ENCODE results near the gene AANAT. TPM values are rescaled to one million over a fixed set of nuclear protein-coding genes. Genes with fewer than 3 reads are reported as not detected.

AANAT gene
- total RNA-seq, 2 donors from 2014 or later = not detected

DNA sequence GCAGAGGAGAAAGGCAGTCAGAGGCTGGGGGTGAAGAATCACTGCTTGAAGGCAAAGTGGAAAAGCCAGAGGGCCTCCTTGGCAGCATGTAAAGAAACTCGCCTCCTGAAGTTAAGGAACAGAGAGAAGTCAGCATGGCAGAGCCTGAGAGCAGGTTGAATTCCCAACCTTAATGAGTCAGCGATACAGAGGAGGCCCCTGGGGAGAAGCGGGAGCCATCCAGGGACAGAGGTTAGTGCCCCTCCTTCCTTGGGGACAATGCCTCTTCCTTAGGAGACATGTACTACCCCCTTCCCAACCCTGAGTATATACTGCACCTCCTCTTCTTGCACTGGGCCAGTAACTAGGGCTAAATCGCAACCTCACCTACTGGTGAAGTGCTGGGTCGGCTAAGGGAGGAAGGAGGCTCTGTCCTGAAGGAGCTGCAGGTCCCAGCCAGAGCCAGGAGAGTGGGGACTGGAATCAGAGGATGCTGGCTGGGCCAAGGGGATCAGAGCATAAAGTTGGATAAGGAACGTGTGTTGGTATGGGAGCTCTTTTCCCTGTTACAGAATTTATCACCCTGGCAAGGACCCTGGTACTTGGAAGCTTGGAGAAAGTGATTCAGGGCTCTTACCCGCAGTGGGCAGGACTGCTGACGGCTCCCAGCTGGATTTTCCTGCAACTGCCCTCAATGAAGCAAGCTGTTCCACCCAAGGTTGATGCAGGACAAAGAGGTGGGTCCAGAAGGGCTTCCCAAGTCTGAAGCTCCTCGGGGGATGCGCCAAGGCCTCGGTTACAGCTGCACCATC is 5.4 kb upstream of the AANAT start:
- intact Hi-C loops (cut with DNase I) = no loop called here
- DNase-seq (no peak), ATAC-seq (no peak)

DNA sequence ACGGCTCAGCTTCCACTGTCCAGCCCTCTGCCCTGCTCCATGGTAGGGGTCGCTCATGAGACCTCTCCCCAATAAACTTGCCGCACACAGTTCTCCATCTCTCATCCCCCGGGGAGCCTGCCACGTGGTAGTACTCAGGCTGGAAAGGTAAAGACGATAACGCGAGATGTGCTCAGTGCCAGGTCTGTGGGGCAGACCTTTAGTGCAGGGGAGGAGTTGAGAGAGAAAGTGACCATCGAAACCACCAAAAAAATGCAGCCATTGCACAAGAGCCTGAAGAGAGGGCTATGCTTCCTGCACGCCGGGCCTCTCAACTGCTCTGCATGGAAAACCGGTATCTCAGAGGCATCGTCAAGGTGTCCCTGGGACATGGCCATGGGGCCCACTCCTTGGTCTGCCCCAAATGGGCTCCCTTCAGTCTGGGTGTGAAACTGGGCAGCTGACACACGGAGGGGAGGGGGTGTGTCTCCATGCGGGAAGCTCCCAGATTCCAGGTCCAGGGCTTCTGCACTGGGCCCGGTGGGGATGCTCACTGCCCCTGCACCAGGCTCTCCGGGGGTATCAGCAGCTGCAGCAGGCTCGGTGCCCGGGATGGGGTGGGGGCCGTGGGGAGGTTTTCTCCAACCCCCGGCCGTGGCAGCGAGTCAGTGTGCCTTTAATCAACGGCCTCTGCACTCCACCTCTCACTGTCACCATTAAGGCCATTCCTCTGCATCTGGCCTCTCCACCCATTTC is 4.7 kb upstream of the AANAT start:
- no peak for DNase-seq
- intact Hi-C loops (cut with DNase I) = no loop called here

DNA sequence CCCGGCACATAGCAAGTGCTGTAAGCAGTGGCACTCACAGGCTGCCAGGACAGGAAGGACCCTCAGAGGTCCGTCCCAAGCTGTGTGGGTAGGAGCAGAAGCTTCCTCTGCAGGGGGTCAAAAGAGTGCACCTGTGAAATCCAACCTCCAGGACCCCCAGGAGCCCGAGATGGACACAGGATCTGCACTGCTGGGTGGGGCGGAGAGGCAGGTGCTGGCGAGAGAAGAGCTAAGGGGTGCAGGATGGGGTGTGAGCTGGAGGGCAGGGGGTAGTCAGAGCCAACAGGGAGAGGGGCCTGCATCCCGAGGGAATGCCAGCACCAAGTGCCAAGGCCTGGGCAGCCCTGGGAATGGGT is 650 bp upstream of the AANAT start:
- DNase-seq (no peak), ATAC-seq (no peak)
- intact Hi-C loops (cut with DNase I) = loop anchor here (1.0 kb wide), 1 partner anchor 40 kb away; no protein-coding TSS in a partner anchor

More for the DNA sequence above, 4.7 kb upstream of the AANAT start:
- no peak for ATAC-seq

DNA sequence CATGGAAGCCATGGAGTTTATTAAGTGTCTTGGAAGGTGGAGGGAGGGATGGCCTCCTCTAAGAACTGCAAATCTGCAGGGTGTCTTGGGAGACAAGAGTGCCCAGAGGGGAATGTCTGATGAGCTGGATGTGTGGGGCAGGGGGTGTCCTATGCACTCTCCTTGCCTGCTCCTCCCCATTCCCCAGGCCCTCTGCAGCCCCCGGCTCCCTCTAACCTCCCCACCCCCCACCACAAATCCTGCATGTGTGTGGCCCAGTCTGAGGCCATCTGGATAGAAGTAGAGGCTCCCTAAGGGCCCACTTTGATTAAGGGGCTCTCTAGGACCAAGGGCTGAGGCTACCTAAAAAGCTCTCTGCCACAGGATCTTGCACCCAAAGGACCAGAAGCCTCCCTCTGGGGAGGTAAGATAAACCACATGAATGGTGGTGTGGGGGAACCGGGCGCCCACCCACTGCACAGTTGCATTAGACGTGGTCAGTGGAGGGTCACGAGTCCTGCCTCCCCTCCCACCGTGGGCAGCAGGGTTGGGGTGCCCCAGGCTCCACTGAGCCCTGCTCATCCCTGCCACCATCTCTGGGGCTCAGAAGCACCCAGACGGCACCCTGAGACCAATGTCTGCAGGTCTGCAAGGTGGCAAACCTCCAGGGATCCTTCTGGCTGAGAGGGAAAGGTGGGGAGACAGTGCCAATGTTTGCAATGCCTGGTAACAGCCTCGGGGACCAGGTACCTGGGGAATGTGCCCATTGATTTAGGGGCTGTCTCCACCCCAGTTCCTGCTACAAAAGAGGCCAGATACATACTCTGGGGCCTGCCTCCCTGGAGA is 618 bp downstream of the AANAT start:
- intact Hi-C loops (cut with DNase I) = no loop called here
- DNase-seq (no peak), ATAC-seq (no peak)

DNA sequence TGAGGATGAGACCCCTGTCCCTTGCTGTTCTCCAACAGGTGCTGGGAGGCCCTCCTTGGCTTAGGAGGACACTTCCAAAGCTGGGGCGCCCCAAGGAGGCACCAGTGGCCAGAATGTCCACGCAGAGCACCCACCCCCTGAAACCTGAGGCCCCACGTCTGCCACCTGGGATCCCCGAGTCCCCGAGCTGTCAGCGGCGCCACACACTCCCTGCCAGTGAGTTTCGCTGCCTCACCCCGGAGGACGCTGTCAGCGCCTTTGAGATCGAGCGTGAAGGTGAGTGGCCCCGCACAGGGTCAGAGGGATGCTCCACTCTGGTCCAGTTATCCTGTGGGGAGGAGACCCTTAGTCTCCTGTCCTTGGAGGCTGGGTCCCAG is 1.2 kb downstream of the AANAT start:
- intact Hi-C loops (cut with DNase I) = no loop called here

DNA sequence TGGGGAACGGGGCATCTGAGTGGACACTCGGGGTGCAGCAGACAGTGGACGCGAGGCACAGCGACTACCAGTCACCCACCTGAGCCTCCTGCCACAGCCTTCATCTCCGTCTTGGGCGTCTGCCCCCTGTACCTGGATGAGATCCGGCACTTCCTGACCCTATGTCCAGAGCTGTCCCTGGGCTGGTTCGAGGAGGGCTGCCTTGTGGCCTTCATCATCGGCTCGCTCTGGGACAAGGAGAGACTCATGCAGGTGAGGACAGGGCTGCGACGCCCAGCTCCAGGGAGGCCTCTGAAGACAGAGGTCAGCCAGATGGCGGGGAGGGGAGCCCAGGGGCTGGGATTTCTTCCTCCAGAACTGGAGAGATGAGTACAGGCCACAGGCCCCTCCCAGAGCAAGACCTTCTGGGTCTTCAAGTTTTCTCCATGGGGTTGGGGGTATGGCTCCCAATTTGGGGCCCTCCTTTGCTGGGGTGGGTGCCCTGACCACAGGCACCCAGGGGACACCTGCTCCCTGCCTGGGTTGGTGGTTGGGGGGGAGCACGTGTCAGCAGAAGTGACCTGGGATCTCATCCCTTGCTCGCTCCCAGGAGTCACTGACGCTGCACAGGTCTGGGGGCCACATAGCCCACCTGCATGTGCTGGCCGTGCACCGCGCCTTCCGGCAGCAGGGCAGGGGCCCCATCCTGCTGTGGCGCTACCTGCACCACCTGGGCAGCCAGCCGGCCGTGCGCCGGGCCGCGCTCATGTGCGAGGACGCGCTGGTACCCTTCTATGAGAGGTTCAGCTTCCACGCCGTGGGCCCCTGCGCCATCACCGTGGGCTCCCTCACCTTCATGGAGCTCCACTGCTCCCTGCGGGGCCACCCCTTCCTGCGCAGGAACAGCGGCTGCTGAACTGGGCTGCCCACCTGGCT is 1.9 kb downstream of the AANAT start:
- DNase-seq (no peak), ATAC-seq (no peak)
- intact Hi-C loops (cut with DNase I) = no loop called here

More for the DNA sequence above, 1.2 kb downstream of the AANAT start:
- ATAC-seq = no peak
- DNase-seq = no peak

DNA sequence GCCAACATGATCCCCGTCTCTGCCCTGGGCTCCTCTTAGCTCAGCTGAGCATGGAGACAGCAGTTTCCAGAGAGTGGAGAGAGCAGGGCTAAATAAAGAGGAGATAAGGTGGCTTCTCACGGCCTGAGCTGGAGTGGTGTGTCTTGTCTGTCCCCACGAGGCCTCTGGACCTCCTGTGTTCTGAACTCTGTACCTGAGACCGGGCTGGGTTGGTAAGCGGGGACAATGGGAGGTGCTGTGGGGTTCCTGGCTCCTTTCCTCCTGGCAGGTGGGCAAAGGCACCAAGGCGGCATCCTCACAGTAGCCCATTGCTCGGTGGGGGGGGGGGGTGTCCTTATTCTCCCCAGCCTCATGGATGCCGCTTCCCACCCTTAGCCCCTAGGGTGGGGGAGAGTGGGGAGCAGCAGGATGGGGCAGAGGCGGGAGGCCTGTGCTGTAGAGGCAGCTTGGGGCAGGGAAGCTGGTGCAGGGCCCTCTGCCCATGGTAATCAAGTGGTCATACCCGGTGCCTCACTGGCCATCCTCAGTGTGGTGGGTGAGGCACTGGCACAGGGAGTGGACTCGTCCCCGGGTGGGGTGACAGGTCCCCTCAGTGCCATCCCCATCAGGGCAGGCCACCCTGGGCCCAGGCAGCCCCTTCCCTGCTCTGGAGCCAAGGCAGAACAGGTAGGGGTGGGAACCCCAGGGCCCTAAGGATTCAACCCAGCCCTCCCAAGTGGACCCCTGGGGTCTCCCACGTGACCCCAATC is 2.8 kb downstream of the AANAT start:
- no peak for ATAC-seq
- DNase-seq = no peak
- intact Hi-C loops (cut with DNase I) = no loop called here

DNA sequence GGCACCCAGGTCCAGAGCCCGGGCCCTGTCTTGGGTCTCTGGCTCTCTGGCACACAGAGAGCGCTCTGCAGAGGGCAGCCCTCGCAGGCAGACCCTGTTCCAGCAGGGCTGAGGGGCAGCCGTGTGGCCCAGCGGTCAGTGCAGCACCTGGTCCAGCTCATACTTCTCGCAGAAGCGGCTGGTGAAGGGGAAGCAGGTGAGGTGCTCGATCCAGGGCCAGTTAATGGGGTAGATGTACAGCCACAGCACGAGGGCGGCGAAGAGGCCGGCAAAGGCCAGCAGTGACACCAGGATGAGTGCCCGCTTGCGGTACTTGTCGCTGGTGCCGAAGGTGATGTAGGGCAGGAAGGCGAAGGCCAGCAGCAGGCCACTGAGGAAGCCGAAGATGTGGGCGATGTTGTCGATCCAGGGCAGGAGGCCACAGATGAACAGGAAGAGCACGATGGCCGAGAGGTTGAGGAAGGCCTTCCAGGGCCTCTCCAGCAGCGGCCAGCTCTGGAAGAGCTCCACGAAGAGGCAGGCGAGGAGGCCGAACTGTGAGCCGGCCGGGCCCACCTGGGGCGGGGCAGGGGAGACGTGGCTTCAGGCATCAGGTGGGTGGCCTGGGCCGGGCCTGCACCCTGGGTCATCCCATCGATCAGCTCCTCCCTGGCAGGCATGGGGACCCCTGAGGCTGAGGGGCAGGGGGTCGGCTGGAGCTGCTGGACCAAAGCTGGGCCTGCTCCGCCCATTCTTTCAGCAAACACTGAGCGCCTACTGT is 4.3 kb downstream of the AANAT start:
- DNase-seq (no peak), ATAC-seq (no peak)
- intact Hi-C loops (cut with DNase I) = no loop called here

DNA sequence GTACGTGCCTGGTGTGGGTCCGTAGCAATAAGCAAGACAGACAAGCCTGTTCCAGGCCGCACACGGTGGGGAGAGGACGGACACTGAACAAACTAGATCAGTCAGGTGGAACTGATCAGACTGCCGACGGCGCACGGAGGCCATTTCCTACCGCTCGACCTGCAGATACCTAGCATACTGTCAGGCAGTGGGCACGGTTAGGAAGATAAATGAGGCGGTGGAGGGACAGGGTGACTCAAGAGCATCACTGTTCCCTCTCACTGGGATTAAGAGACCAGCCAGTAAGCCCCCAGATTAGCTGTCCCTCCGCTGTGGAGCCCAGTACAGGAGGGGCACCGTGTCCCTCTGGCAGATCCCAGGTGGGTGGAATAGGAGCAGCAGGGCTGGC is 4.8 kb downstream of the AANAT start:
- intact Hi-C loops (cut with DNase I) = no loop called here
- DNase-seq = no peak
- no peak for ATAC-seq

DNA sequence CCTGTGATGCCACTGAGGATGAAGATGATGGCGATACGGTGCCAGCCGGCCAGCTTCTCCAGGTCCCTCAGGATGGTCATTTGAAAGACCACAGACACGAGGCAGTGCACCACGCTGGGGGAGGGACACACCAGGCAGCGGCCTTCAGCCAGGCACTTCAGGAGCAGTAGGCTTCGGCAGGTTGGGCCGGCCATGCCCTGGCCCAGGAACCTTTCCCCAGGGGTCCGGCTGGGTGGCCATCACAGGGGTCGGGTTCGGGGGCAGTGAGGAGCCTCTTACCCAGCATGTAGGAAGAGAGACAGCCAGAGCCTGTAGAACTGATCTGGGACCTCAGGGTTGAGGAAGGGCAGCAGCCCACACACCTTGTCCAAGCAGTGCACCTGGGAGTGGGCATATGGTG is 5.3 kb downstream of the AANAT start:
- DNase-seq = no peak
- no peak for ATAC-seq
- intact Hi-C loops (cut with DNase I) = no loop called here

DNA sequence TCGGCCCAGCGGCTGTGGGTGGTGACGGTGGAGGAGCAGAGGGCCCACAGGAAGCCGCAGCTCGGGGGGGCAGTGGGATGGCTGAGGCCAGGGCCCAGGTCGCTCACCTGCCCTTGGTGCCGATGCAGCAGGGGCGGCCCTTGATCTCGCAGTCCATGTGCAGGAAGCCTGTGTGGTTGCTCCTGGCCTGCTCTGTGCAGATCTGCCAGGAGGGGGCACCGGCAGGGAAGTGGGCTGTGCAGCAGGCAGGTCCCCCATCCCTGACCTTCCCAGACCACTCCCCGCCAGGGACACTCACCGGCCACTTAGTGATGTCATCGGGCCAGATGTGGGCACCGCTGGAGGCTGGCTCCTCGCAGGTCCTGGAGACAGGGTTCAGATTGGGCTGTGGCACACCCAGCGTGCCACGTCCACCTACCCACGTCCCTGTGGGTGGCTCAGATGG is 6.2 kb downstream of the AANAT start:
- no peak for DNase-seq

DNA sequence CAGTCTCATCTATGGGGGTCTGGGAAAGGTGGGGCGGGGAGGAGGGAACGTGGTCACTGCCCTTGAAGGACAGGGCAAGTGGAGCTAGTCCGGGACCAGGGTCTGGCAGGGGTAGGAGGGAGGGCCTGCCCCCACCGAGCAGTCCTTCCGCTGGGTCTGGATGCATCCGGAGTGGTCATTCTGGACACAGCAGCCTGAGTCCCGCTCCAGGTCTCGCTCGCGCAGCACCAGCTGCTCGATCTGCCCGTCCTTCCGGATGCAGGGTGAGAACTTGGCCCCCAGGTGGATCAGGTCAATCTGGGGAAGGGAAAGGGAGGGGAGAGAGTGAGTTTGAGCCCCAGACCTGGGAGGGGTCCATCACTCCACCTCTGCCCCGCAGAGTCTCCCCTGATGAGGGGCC is 6.8 kb downstream of the AANAT start:
- intact Hi-C loops (cut with DNase I) = no loop called here
- no peak for DNase-seq
- no peak for ATAC-seq

More for the DNA sequence above, 6.2 kb downstream of the AANAT start:
- no peak for ATAC-seq
- intact Hi-C loops (cut with DNase I) = no loop called here

DNA sequence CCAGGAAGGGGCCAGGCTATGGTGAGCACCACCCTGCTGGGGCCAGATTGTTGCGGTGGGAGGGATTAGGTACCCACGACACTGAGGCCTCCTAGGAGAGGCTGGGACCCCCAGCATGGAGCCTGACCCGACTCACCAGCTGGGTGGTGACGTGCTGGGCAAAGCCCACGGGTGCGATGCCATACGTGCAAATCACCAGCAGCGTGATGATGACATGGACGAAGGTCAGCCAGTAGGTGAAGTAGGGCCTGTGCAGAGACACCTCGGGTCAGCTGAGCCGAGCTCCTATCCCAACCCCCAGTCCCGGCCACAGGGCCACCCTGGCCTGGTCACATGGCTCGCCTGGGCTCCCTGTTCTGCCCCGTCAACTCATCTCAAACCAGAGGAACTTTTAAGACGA is 7.5 kb downstream of the AANAT start:
- DNase-seq = no peak
- no peak for ATAC-seq
- intact Hi-C loops (cut with DNase I) = no loop called here

DNA sequence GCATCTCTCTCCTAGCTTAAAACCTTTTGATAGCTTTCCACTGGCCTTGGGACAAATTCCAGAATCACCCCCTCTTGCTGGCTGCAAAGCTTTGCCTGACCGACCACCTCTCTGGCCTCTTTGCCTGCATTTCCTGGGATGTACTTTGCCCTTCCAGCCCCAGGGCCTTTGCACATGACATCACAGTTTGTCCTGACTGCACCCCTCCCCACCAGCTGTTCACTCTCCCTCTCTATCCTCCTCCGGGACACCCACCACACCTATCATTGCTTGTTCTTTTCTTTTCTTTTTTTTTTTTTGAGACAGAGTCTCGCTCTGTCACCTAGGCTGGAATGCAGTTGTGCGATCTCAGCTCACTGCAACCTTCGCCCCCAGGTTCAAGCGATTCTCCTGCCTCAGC is 7.9 kb downstream of the AANAT start:
- ATAC-seq (no peak), DNase-seq (no peak)
- intact Hi-C loops (cut with DNase I) = no loop called here

DNA sequence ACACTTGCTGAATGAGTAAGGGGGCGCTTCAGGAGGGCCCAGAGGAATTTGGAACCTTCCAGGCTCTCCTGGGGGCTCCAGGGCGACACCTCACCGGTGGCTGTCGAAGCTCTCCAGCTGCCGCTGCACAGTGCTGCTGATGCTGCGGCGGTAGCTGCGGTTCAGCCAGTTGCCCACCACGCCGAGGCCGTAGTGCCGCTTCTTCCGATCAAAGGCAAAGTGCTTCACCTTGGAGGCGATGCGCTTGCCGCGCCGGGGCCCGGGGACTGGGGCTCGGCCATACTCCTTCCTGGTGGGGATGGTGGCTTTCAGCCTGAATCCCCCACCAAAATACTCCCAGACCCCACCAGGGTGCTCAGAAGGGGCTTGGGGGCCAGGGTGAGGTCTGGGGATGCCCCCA is 9.3 kb downstream of the AANAT start:
- ATAC-seq (no peak), DNase-seq (no peak)
- intact Hi-C loops (cut with DNase I) = no loop called here

DNA sequence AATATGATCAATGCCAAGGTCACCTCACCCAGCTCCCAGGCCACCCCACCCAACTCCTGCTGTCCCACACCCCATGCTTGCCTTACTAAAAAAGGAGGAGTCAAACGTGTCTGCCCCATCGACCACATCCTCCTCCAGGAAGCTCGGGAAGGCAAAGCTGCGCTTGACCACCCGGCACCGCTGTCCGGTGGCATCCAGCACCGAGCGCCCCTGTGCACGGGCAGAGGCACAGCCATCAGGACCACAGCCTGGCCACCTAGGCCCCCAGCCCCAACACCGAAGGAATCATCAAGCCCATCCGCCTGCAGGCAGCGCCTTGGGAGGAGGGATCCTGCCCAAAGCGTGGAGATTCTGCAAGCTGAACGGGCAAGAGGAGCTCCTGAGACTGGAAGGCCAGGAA is 10.2 kb downstream of the AANAT start:
- DNase-seq (no peak), ATAC-seq (no peak)
- intact Hi-C loops (cut with DNase I) = no loop called here

DNA sequence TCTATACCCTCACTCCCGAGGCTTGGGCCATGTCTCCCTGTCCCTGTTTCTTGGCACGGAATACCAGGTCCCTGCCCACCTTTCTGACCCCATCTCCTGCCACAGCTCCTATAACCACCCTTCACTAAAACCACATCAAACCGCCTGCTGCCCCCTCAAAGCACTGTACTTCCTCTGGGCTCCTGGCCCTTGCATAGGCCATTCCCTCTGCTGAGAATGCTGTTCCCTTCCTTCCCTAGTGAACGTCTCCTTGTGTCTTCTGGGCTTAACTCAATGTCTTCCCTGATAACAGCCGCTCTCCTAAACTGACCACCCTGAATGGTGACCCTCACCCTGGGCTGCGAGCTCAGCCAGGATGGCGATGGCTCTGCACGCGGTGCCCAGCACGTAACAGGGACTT is 10.7 kb downstream of the AANAT start:
- ATAC-seq = no peak
- intact Hi-C loops (cut with DNase I) = no loop called here
- no peak for DNase-seq
